ENCODE results near the gene FBLIM1.

Gene FBLIM1

DNA sequence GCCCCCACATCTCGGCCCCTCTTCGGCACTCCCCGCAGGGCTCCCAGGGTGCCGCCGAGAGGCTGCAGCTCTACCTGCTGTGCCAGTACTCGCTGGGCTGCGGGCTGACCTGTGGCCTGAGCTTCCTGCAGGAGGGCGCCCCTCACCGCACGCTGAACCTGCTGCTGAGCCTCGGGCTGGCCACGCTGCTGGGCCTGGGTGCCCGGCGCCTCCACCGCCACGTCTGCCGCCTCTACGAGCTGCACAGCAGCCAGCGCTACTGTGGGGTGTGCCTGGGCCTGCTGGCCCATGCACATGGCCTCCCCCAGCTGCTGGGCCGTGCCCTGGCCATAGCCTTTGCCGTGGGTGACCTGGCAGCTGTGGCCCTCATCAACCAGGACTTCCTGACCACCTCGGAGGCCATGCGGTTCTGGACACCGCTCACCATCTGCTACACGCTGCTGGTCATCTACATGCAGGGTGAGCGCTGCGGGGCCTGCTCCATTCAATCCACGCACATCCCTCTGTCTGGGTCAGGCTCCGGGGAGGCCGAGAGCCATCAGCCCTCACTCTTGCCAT is 14.4 kb upstream of the FBLIM1 start:
- H4K20me1 ChIP-seq (ENCODE audit: low read depth, low read length), result no peaks in the 10 kb centered on the region
- no peaks in the 10 kb centered on the region for H3K79me2 ChIP-seq (ENCODE audit: insufficient read depth, low read length)
- no peaks in the 10 kb centered on the region for H3F3A ChIP-seq (ENCODE audit: insufficient read depth)
- no peak overlapping the region for H2AFZ ChIP-seq (ENCODE audit: low read depth, low read length, severe bottlenecking)
- no peak for TF ChIP-seq EZH2phosphoT487 (conservative IDR thresholded peaks at IDR 0.05; ENCODE audit: low read length)
- TF ChIP-seq, protein P1, sequence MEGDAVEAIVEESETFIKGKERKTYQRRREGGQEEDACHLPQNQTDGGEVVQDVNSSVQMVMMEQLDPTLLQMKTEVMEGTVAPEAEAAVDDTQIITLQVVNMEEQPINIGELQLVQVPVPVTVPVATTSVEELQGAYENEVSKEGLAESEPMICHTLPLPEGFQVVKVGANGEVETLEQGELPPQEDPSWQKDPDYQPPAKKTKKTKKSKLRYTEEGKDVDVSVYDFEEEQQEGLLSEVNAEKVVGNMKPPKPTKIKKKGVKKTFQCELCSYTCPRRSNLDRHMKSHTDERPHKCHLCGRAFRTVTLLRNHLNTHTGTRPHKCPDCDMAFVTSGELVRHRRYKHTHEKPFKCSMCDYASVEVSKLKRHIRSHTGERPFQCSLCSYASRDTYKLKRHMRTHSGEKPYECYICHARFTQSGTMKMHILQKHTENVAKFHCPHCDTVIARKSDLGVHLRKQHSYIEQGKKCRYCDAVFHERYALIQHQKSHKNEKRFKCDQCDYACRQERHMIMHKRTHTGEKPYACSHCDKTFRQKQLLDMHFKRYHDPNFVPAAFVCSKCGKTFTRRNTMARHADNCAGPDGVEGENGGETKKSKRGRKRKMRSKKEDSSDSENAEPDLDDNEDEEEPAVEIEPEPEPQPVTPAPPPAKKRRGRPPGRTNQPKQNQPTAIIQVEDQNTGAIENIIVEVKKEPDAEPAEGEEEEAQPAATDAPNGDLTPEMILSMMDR (IDR thresholded peaks at IDR 0.05; ENCODE audit: insufficient read depth, low read length, poor library complexity, severe bottlenecking), result no peak
- no peak overlapping the region for H3K4me3 ChIP-seq (ENCODE audit: insufficient read depth, low read length, poor library complexity, severe bottlenecking)
- H3K9me2 ChIP-seq (replicated peaks; ENCODE audit: insufficient read depth, low read length), result no peaks in the 10 kb centered on the region
- H3K27me3 ChIP-seq (ENCODE audit: low read length), result no peaks in the 10 kb centered on the region
- no peak overlapping the region for H3K27ac ChIP-seq (ENCODE audit: low read depth, low read length)
- H3K9me3 ChIP-seq (ENCODE audit: insufficient read depth, low read length), result no peaks in the 10 kb centered on the region
- no peak overlapping the region for H3K9ac ChIP-seq (ENCODE audit: low read length)
- no peak overlapping the region for H3K4me2 ChIP-seq (ENCODE audit: low read depth, low read length, poor library complexity, severe bottlenecking)
- H3K36me3 ChIP-seq (ENCODE audit: low read length), result no peaks in the 10 kb centered on the region

GRCh38 chr1:15747378-15747777 is 11.2 kb upstream of the FBLIM1 start:
- H3F3A ChIP-seq (ENCODE audit: insufficient read depth), result no peaks in the 10 kb centered on the region
- no peak overlapping the region for H3K4me2 ChIP-seq (ENCODE audit: low read depth, low read length, poor library complexity, severe bottlenecking)
- H3K27ac ChIP-seq (ENCODE audit: low read depth, low read length), result no peak overlapping the region
- H3K79me2 ChIP-seq (ENCODE audit: insufficient read depth, low read length), result no peaks in the 10 kb centered on the region
- H3K4me3 ChIP-seq (ENCODE audit: insufficient read depth, low read length, poor library complexity, severe bottlenecking), result no peak overlapping the region
- no peaks in the 10 kb centered on the region for H3K9me3 ChIP-seq (ENCODE audit: insufficient read depth, low read length)
- TF ChIP-seq EZH2phosphoT487 (conservative IDR thresholded peaks at IDR 0.05; ENCODE audit: low read length), result no peak
- TF ChIP-seq, protein P1 (IDR thresholded peaks at IDR 0.05; ENCODE audit: insufficient read depth, low read length, poor library complexity, severe bottlenecking), result no peak
- H3K27me3 ChIP-seq (ENCODE audit: low read length), result no peaks in the 10 kb centered on the region
- no peak overlapping the region for H2AFZ ChIP-seq (ENCODE audit: low read depth, low read length, severe bottlenecking)
- H3K36me3 ChIP-seq (ENCODE audit: low read length), result no peaks in the 10 kb centered on the region
- H4K20me1 ChIP-seq (ENCODE audit: low read depth, low read length), result no peaks in the 10 kb centered on the region
- no peaks in the 10 kb centered on the region for H3K9me2 ChIP-seq (replicated peaks; ENCODE audit: insufficient read depth, low read length)
- no peak overlapping the region for H3K9ac ChIP-seq (ENCODE audit: low read length)

DNA sequence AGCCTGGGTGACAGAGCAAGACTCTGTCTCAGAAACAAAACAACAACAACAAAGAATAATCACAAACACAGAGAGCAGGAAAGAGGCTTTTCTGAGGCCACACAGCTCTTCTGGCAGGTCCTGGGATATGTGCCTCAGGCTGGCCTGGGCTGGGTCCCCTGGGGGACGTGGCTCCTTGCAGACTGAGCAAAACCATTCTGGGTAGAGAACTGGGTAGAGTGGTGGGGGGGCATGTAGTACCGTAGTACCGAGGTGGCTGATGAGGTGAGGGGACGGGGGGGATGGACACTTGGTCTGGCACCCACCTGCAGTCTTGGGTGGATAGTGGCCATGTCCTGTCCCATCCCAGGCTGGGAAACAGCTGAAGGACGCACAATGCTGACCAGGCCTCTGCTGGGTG is 10.3 kb upstream of the FBLIM1 start:
- H3K4me3 ChIP-seq (ENCODE audit: insufficient read depth, low read length, poor library complexity, severe bottlenecking), result no peak overlapping the region
- no peaks in the 10 kb centered on the region for H3F3A ChIP-seq (ENCODE audit: insufficient read depth)

More for the DNA sequence above, 10.3 kb upstream of the FBLIM1 start:
- Histone ChIP-seq H3K36me3 (ENCODE audit: low read length) (no peaks in the 10 kb centered on the region), H3K9me3 (ENCODE audit: insufficient read depth, low read length) (no peaks in the 10 kb centered on the region), H3K9ac (ENCODE audit: low read length) (no peak overlapping the region), H3K9me2 (replicated peaks; ENCODE audit: insufficient read depth, low read length) (no peaks in the 10 kb centered on the region), H2AFZ (ENCODE audit: low read depth, low read length, severe bottlenecking) (no peak overlapping the region), H3K27ac (ENCODE audit: low read depth, low read length) (no peak overlapping the region), H3K27me3 (ENCODE audit: low read length) (no peaks in the 10 kb centered on the region), H4K20me1 (ENCODE audit: low read depth, low read length) (no peaks in the 10 kb centered on the region), H3K4me2 (ENCODE audit: low read depth, low read length, poor library complexity, severe bottlenecking) (no peak overlapping the region), H3K79me2 (ENCODE audit: insufficient read depth, low read length) (no peaks in the 10 kb centered on the region)
- no peak for TF ChIP-seq EZH2phosphoT487 (conservative IDR thresholded peaks at IDR 0.05; ENCODE audit: low read length)
- TF ChIP-seq, protein P1 (IDR thresholded peaks at IDR 0.05; ENCODE audit: insufficient read depth, low read length, poor library complexity, severe bottlenecking), result no peak

Data from SU-DHL-6 (cell line).